HEK293 (cell line): Measurements from ENCODE around the gene ADGRD1.

Experiments used
- CTCF ChIA-PET: fragments of 350-600 bp; formaldehyde crosslinking; extraction: SDS; loops from one replicate; lab custom pipeline; 2021; ENCODE audit warnings: antibody characterized with exemption; lab: Yijun Ruan, JAX
- POLR2A ChIA-PET: fragments of 300-600 bp; formaldehyde crosslinking; extraction: SDS; loops from one replicate; lab custom pipeline; 2020; ENCODE audit warnings: antibody characterized with exemption, inconsistent platforms; lab: Yijun Ruan, JAX
- H3K27ac ChIP-seq: fragments of 200-500 bp; sonication (Bioruptor generic); 2 replicates; pipeline ENCODE4 v1.5.1; 2014; ENCODE audit warnings: low read depth, low read length, control low read depth, inconsistent platforms; ENCODE audit errors: extremely low read depth
- H3K36me3 ChIP-seq, 2 experiments: fragments of 200-500 bp in 1 of 2; sonication (Bioruptor generic) in 1 of 2; 1 replicate in 1 of 2; 2 replicates in 1 of 2; pipeline ENCODE4 v1.5.1; 2014 to 2017; ENCODE audit warnings: inconsistent platforms in 2 of 2, low read length in 2 of 2; ENCODE audit not compliant: control insufficient read depth in 2 of 2, insufficient read depth in 1 of 2
- H3K4me1 ChIP-seq: fragments of 200-500 bp; sonication (Bioruptor generic); 2 replicates; pipeline ENCODE4 v1.5.1; 2014; ENCODE audit warnings: mild to moderate bottlenecking, low read length, inconsistent platforms; ENCODE audit not compliant: control insufficient read depth, insufficient read depth
- H3K4me3 ChIP-seq: 2 replicates; pipeline ENCODE4 v1.5.1; 2011; ENCODE audit warnings: low read depth, mild to moderate bottlenecking, control low read depth, low read length, moderate library complexity
- H3K9me3 ChIP-seq: fragments of 200-500 bp; sonication (Bioruptor generic); 2 replicates; pipeline ENCODE4 v1.5.1; 2014; ENCODE audit warnings: low read depth, low read length, inconsistent platforms; ENCODE audit not compliant: control insufficient read depth, insufficient read depth
- GFI1B ChIP-seq: fragments of 450-650 bp; formaldehyde crosslinking; IDR thresholded peaks from 2 replicates; pipeline ENCODE4 v1.5.1; 2016; ENCODE audit warnings: missing biosample characterization, missing genetic modification characterization
- GLIS1 ChIP-seq: fragments of 450-650 bp; formaldehyde crosslinking; IDR thresholded peaks from 2 replicates; pipeline ENCODE4 v1.5.1; 2016; ENCODE audit warnings: missing biosample characterization, missing genetic modification characterization
- IKZF3 ChIP-seq: fragments of 450-650 bp; IDR thresholded peaks from 2 replicates; pipeline ENCODE4 v1.5.0; 2018; ENCODE audit warnings: missing biosample characterization, mild to moderate bottlenecking, missing genetic modification characterization, moderate library complexity
- REPIN1 ChIP-seq: fragments of 450-650 bp; formaldehyde crosslinking; IDR thresholded peaks from 2 replicates; pipeline ENCODE4 v1.5.1; 2017; ENCODE audit warnings: missing biosample characterization, missing genetic modification characterization, low read depth
- SCRT1 ChIP-seq: fragments of 450-650 bp; formaldehyde crosslinking; IDR thresholded peaks from 2 replicates; pipeline ENCODE4 v1.5.1; 2016; ENCODE audit warnings: missing biosample characterization, missing genetic modification characterization, borderline replicate concordance
- WT1 ChIP-seq: fragments of 450-650 bp; formaldehyde crosslinking; IDR thresholded peaks from 2 replicates; pipeline ENCODE4 v1.5.1; 2016; ENCODE audit warnings: missing biosample characterization, missing genetic modification characterization
- ZBTB21 ChIP-seq: fragments of 450-650 bp; formaldehyde crosslinking; IDR thresholded peaks from 2 replicates; pipeline ENCODE4 v1.5.1; 2017; ENCODE audit warnings: missing biosample characterization, missing genetic modification characterization
- ZFHX2 ChIP-seq: fragments of 450-650 bp; formaldehyde crosslinking; conservative IDR thresholded peaks from 2 replicates; pipeline ENCODE4 v1.5.1; 2016; ENCODE audit warnings: missing biosample characterization, missing genetic modification characterization
- ZFP3 ChIP-seq: fragments of 450-650 bp; formaldehyde crosslinking; IDR thresholded peaks from 2 replicates; pipeline ENCODE4 v1.5.1; 2016; ENCODE audit warnings: low read depth, missing biosample characterization, missing genetic modification characterization
- ZFP37 ChIP-seq: fragments of 450-650 bp; formaldehyde crosslinking; IDR thresholded peaks from 2 replicates; pipeline ENCODE4 v1.5.1; 2016; ENCODE audit warnings: missing biosample characterization, missing genetic modification characterization
- ZNF138 ChIP-seq: fragments of 450-650 bp; formaldehyde crosslinking; IDR thresholded peaks from 2 replicates; pipeline ENCODE4 v1.5.1; 2016; ENCODE audit warnings: missing biosample characterization, missing genetic modification characterization, borderline replicate concordance
- ZNF146 ChIP-seq: fragments of 450-650 bp; formaldehyde crosslinking; IDR thresholded peaks from 2 replicates; pipeline ENCODE4 v1.5.1; 2016; ENCODE audit warnings: missing biosample characterization, missing genetic modification characterization
- ZNF184 ChIP-seq: fragments of 450-650 bp; IDR thresholded peaks from 2 replicates; pipeline ENCODE4 v1.5.1; 2018; ENCODE audit warnings: missing biosample characterization, mild to moderate bottlenecking, missing genetic modification characterization
- ZNF19 ChIP-seq: fragments of 450-650 bp; formaldehyde crosslinking; IDR thresholded peaks from 2 replicates; pipeline ENCODE4; 2016; ENCODE audit warnings: missing biosample characterization, missing genetic modification characterization, low read depth
- ZNF2 ChIP-seq: fragments of 450-650 bp; formaldehyde crosslinking; IDR thresholded peaks from 2 replicates; pipeline ENCODE4 v1.5.1; 2016; ENCODE audit warnings: missing biosample characterization, missing genetic modification characterization
- ZNF302 ChIP-seq: fragments of 450-650 bp; formaldehyde crosslinking; IDR thresholded peaks from 2 replicates; pipeline ENCODE4 v1.5.1; 2016; ENCODE audit warnings: missing biosample characterization, missing genetic modification characterization, low read depth
- ZNF37A ChIP-seq: fragments of 450-650 bp; IDR thresholded peaks from 2 replicates; pipeline ENCODE4 v1.5.1; 2018; ENCODE audit warnings: missing biosample characterization, missing genetic modification characterization
- ZNF529 ChIP-seq: fragments of 450-650 bp; formaldehyde crosslinking; IDR thresholded peaks from 2 replicates; pipeline ENCODE4 v1.5.1; 2017; ENCODE audit warnings: missing genetic modification characterization, missing biosample characterization; ENCODE audit not compliant: insufficient replicate concordance
- ZNF561 ChIP-seq: fragments of 450-650 bp; IDR thresholded peaks from 2 replicates; pipeline ENCODE4 v1.5.1; 2018; ENCODE audit warnings: missing biosample characterization, missing genetic modification characterization, borderline replicate concordance
- ZNF585B ChIP-seq: fragments of 450-650 bp; formaldehyde crosslinking; IDR thresholded peaks from 2 replicates; pipeline ENCODE4 v1.5.1; 2016; ENCODE audit warnings: missing biosample characterization, missing genetic modification characterization
- ZNF600 ChIP-seq: fragments of 450-650 bp; formaldehyde crosslinking; IDR thresholded peaks from 2 replicates; pipeline ENCODE4 v1.5.1; 2016; ENCODE audit warnings: missing biosample characterization, missing genetic modification characterization
- ZNF610 ChIP-seq: fragments of 450-650 bp; formaldehyde crosslinking; IDR thresholded peaks from 2 replicates; pipeline ENCODE4 v1.5.1; 2016; ENCODE audit warnings: missing biosample characterization, missing genetic modification characterization, borderline replicate concordance
- ZNF623 ChIP-seq: fragments of 450-650 bp; formaldehyde crosslinking; IDR thresholded peaks from 2 replicates; pipeline ENCODE4 v1.5.1; 2016; ENCODE audit warnings: missing biosample characterization, missing genetic modification characterization
- TF ChIP-seq, protein P1 (sequence below): fragments of 450-650 bp; formaldehyde crosslinking; IDR thresholded peaks from 2 replicates; pipeline ENCODE4 v1.5.1; 2016; ENCODE audit warnings: missing biosample characterization, missing genetic modification characterization

The ADGRD1 gene

DNA sequence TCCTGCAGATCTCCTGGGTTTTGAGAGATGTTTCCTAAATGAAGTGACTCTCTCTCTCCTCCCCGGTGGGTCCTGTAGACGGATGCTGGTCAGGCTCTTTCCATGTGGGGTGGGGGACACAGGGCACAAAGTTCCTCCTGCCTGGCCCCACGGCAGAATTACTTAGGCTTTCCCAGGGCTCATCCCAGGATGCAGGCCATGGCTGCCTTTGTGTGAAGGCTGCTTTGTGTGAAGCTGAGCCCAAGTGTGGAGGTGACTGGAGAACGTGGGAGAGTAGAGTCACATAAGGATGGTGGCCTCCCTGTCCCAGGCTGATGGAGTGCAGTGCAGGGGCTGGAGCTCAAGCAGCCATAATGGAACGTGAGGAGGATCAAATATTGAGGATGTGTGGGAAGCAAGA lies 200.2 kb downstream of the ADGRD1 start:
- Histone ChIP-seq H3K9me3 (no peaks in the 10 kb centered on the region), H3K4me1 (no peaks in the 10 kb centered on the region), H3K27ac (no peak overlapping the region), H3K36me3 (no peaks in the 10 kb centered on the region), H3K4me3 (no peak overlapping the region)
- CTCF ChIA-PET, result interaction anchor here (3.0 kb wide), 1 partner anchor 21 kb away, joined by 8 read pairs; no protein-coding TSS in a partner anchor
- POLR2A ChIA-PET, result no interaction called here
- TF ChIP-seq ZNF2 (tag by site-specific recombination) (no peak), ZNF610 (tag by site-specific recombination) (no peak), ZNF561 (no peak), IKZF3 (tag by site-specific recombination) (no peak), REPIN1 (tag by site-specific recombination) (no peak), ZNF19 (tag by site-specific recombination) (no peak), ZNF302 (no peak), SCRT1 (tag by site-specific recombination) (no peak), GFI1B (no peak), ZBTB21 (no peak), ZNF146 (no peak), ZFHX2 (tag by site-specific recombination) (no peak), ZNF37A (tag by site-specific recombination) (no peak), ZNF529 (tag by site-specific recombination) (no peak), ZNF138 (no peak), ZNF184 (tag by site-specific recombination) (no peak), ZFP37 (no peak), ZFP3 (tag by site-specific recombination) (no peak)
- TF ChIP-seq, protein P1, sequence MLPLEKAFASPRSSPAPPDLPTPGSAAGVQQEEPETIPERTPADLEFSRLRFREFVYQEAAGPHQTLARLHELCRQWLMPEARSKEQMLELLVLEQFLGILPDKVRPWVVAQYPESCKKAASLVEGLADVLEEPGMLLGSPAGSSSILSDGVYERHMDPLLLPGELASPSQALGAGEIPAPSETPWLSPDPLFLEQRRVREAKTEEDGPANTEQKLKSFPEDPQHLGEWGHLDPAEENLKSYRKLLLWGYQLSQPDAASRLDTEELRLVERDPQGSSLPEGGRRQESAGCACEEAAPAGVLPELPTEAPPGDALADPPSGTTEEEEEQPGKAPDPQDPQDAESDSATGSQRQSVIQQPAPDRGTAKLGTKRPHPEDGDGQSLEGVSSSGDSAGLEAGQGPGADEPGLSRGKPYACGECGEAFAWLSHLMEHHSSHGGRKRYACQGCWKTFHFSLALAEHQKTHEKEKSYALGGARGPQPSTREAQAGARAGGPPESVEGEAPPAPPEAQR (tag by site-specific recombination), result no peak

DNA sequence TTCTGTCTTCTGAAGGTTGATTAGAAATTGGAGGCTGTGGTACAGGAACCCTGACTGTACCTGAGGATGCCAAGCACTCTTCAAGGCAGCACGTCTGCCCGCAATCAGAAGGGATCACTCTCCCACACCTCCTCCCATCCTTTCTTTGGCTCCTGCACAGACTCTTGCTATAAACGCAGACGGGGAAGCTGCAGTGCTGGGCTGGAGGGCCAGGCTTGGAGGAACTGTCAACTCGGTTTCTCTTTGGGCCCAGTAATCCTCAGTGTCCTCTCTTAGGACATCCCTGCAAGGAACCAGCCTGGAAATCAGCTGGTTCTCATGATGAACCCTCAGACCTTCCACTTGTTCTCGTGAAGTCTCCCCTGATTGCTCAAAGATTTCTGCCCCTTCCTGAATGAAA lies 201.4 kb downstream of the ADGRD1 start:
- CTCF ChIA-PET, result interaction anchor here (3.0 kb wide), 1 partner anchor 22 kb away, joined by 8 read pairs; no protein-coding TSS in a partner anchor
- TF ChIP-seq ZNF585B (tag by site-specific recombination), result no peak
- no peak for TF ChIP-seq ZNF600 (tag by site-specific recombination)
- no peak for TF ChIP-seq WT1 (tag by site-specific recombination)
- Histone ChIP-seq H3K36me3 (no peaks in the 10 kb centered on the region), H3K4me1 (no peaks in the 10 kb centered on the region), H3K4me3 (no peak overlapping the region), H3K9me3 (no peaks in the 10 kb centered on the region), H3K27ac (no peak overlapping the region)
- POLR2A ChIA-PET, result no interaction called here

DNA sequence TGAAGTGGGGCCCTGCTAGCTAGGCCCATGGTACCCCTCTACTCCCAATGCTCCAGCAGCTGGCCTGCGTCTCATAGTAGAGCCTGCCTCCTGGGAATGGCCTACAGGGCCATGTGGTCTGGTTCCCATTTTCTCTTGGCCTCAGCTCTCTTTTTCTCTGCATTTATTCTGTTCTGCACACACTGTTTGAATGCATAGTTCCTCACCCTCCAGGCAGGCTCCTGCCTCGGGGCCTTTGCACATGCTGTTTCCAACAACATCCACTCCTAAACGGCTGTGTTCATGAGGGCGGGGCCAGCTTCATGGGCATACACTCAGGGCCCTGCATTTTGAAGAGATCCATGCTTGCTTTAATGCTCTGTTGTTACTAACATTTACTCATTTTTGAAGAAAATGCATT lies 204.0 kb downstream of the ADGRD1 start:
- TF ChIP-seq ZNF623 (tag by site-specific recombination) (peak; percentile 61), GLIS1 (no peak)
- Histone ChIP-seq H3K27ac (no peak overlapping the region), H3K4me3 (no peak overlapping the region), H3K4me1 (no peaks in the 10 kb centered on the region), H3K36me3 (no peaks in the 10 kb centered on the region), H3K9me3 (no peaks in the 10 kb centered on the region)
- ChIA-PET CTCF (interaction anchor here (0.7 to 1.0 kb wide), 3 partner anchors 45 to 296 kb away, joined by 3 to 4 read pairs (median 3); no protein-coding TSS in a partner anchor), POLR2A (no interaction called here)
